WTC11 (cell line): ENCODE results near the gene SYPL2.

Experiments
- ARID4B ChIP-seq: sonication (generic); formaldehyde crosslinking; IDR thresholded peaks from 2 replicates; pipeline ENCODE4 v1.8.0; 2023; ENCODE audit warnings: missing genetic modification reagents, mild to moderate bottlenecking, borderline replicate concordance
- ATF1 ChIP-seq: sonication (generic); formaldehyde crosslinking; IDR thresholded peaks from 2 replicates; pipeline ENCODE4 v1.8.1; 2023; ENCODE audit warnings: mild to moderate bottlenecking, moderate library complexity, missing genetic modification reagents
- ATF2 ChIP-seq: sonication (generic); formaldehyde crosslinking; IDR thresholded peaks from 2 replicates; pipeline ENCODE4 v1.8.1; 2022; ENCODE audit warnings: low read depth, missing genetic modification reagents, borderline replicate concordance
- CREB1 ChIP-seq: sonication (generic); formaldehyde crosslinking; IDR thresholded peaks from 2 replicates; pipeline ENCODE4 v1.8.0; 2023; ENCODE audit warnings: mild to moderate bottlenecking, missing genetic modification reagents
- CTCF ChIP-seq: fragments of 200-600 bp; IDR thresholded peaks from 2 replicates; pipeline ENCODE4 v1.8.0; 2022; ENCODE audit warnings: antibody characterized with exemption
- E2F1 ChIP-seq: sonication (generic); formaldehyde crosslinking; IDR thresholded peaks from 2 replicates; pipeline ENCODE4 v1.8.0; 2022; ENCODE audit warnings: mild to moderate bottlenecking, missing genetic modification reagents
- KAT7 ChIP-seq: sonication (generic); formaldehyde crosslinking; IDR thresholded peaks from 2 replicates; pipeline ENCODE4 v1.8.1; 2023; ENCODE audit warnings: missing genetic modification reagents, mild to moderate bottlenecking, borderline replicate concordance
- MAX ChIP-seq: sonication (generic); formaldehyde crosslinking; IDR thresholded peaks from 2 replicates; pipeline ENCODE4 v1.8.0; 2022; ENCODE audit warnings: mild to moderate bottlenecking, missing genetic modification reagents
- MXD4 ChIP-seq: fragments of 250-450 bp; sonication (Bioruptor Pico); IDR thresholded peaks from 2 replicates; pipeline ENCODE4 v1.8.0; 2021; ENCODE audit warnings: mild to moderate bottlenecking, moderate library complexity, borderline replicate concordance
- PRRX2 ChIP-seq: fragments of 250-450 bp; sonication (Bioruptor Pico); IDR thresholded peaks from 2 replicates; pipeline ENCODE4 v1.8.0; 2021; ENCODE audit warnings: mild to moderate bottlenecking
- USF1 ChIP-seq: sonication (generic); formaldehyde crosslinking; IDR thresholded peaks from 2 replicates; pipeline ENCODE4 v1.8.0; 2022; ENCODE audit warnings: mild to moderate bottlenecking, missing genetic modification reagents
- ZNF138 ChIP-seq: sonication (generic); formaldehyde crosslinking; conservative IDR thresholded peaks from 2 replicates; pipeline ENCODE4 v1.8.1; 2022; ENCODE audit warnings: mild to moderate bottlenecking, moderate library complexity, missing genetic modification reagents

GRCh38 chr1:109438798-109439297, 27.5 kb upstream of the SYPL2 start:
- no peak for TF ChIP-seq MXD4
- TF ChIP-seq CTCF: no peak
- TF ChIP-seq ARID4B (CRISPR knock-in tag): no peak
- TF ChIP-seq USF1 (CRISPR knock-in tag): no peak
- TF ChIP-seq ATF2: no peak
- no peak for TF ChIP-seq E2F1 (CRISPR knock-in tag)
- TF ChIP-seq MAX (CRISPR knock-in tag): no peak
- TF ChIP-seq ZNF138 (CRISPR knock-in tag): no peak
- no peak for TF ChIP-seq ATF1 (CRISPR knock-in tag)
- TF ChIP-seq CREB1 (CRISPR knock-in tag): no peak
- no peak for TF ChIP-seq PRRX2 (CRISPR knock-in tag)
- no peak for TF ChIP-seq KAT7 (CRISPR knock-in tag)
